LNCAP (cell line): ENCODE measurements around the gene GRM7.

Source experiments
- TF ChIP-seq, protein P1 (sequence below): fragments of 450-650 bp; IDR thresholded peaks from 2 replicates; pipeline ENCODE4 v1.5.1; 2017; ENCODE audit warnings: mild to moderate bottlenecking

Gene GRM7

DNA sequence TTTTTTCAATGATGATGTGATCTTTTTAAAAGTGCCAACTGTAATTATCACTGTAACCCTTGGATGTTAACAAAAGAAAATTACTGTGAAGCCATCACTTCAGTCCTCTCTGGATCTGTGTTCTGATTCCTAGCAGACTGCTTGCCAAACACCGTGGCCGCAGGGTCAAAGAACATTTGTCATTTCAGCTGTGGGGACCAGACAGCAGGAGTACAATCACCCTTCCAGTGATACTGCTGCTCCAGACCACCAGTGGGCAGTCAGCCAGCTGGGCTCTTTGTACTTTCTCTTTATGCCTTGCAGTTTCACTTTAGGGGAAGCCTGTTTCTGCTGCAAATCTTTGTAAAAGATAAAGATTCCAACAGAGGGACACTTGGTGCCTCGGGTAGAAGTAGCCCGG is 770.0 kb downstream of the GRM7 start:
- TF ChIP-seq, protein P1, sequence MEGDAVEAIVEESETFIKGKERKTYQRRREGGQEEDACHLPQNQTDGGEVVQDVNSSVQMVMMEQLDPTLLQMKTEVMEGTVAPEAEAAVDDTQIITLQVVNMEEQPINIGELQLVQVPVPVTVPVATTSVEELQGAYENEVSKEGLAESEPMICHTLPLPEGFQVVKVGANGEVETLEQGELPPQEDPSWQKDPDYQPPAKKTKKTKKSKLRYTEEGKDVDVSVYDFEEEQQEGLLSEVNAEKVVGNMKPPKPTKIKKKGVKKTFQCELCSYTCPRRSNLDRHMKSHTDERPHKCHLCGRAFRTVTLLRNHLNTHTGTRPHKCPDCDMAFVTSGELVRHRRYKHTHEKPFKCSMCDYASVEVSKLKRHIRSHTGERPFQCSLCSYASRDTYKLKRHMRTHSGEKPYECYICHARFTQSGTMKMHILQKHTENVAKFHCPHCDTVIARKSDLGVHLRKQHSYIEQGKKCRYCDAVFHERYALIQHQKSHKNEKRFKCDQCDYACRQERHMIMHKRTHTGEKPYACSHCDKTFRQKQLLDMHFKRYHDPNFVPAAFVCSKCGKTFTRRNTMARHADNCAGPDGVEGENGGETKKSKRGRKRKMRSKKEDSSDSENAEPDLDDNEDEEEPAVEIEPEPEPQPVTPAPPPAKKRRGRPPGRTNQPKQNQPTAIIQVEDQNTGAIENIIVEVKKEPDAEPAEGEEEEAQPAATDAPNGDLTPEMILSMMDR, result no peak

DNA sequence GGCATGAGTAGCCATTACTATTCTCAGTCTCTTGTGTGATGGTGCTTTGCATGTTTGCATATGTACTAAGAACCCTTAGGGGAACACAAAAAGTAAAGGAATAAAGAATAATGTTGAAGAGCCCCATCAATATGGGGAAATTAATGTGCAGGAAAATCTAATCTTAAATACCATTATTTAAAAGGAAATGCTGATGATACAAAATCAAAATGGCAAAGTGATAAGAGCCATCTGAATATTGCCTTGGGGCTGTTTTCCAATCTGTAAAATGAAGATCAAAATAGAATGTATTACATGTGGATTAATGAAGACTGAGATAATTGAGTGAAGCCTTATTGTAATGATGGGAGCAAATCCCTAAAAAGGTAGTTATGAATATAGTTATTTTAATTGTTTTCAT is 771.4 kb downstream of the GRM7 start:
- TF ChIP-seq, protein P1, result no peak

DNA sequence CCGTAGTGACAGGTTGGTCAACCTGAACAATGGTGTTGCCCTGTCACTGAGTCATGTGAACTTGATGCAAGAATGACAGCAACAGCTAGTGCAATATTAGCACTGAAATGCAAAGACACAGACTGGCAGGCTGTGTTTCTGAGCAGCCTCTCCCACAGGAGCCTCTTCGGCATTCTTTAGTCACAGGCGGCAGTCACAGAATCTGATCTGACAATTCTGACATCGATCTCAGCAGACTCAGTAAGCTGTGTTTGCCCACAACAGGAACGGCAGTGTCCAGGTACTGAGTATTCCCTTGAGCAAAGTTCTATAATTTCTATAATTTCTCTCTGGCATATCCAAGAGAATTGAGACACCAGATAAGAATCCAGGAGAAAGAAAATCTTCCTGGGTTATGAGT is 776.8 kb downstream of the GRM7 start:
- TF ChIP-seq, protein P1, result no peak

GRCh38 chr3:7638103-7638502 is 777.2 kb downstream of the GRM7 start:
- TF ChIP-seq, protein P1, result no peak

GRCh38 chr3:7640787-7641186 is 779.9 kb downstream of the GRM7 start:
- TF ChIP-seq, protein P1, result no peak

GRCh38 chr3:7646851-7647250 is 785.9 kb downstream of the GRM7 start:
- TF ChIP-seq, protein P1, result no peak

GRCh38 chr3:7650466-7650865 is 789.6 kb downstream of the GRM7 start:
- TF ChIP-seq, protein P1, result no peak

DNA sequence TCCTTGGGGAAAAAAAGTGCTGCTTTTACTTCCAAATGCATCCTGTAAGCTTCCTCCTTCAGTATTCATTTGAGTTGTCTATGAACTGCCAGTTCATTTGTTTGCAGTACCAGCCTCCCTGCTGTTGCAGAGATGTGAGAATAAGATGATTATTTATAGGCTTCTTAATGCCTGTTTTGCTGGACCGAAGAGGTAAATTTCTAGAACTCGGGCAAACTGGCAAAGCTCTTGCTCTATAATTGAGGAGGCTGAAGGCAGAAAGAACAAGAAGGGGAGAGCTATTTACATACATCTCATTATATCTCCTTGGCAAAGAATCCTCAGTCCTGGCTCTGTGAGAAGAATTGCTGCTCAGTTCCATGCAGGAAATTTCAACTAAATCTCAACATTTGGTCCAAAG is 790.4 kb downstream of the GRM7 start:
- TF ChIP-seq, protein P1, result no peak
